Right lobe of liver (tissue), 6 donors: Measurements from ENCODE around the gene IRF2. TPM values are rescaled to one million over a fixed set of nuclear protein-coding genes. Genes with fewer than 3 reads are reported as not detected.
A peak's percentile ranks its signal among the peaks of the same experiment; 100 is the strongest.

Source experiments
- ATAC-seq, 4 donors: fragments of 200-7000 bp; cut with Tn5 transposase; one replicate each; pipeline ENCODE4 v1.9.1; 2020; ENCODE audit warnings: mild to moderate bottlenecking in 4 of 4, moderate library complexity in 4 of 4
- DNase-seq, 3 donors: peaks; one replicate each; pipeline ENCODE4 v3.0.0-alpha.2; 2020
- H3K27ac ChIP-seq, 3 donors: fragments of 200-600 bp; one replicate each; pipeline ENCODE4 v1.8.0; 2022
- H3K27me3 ChIP-seq, 2 donors: fragments of 200-600 bp; one replicate each; pipeline ENCODE4 v1.8.0; 2022
- H3K36me3 ChIP-seq, 4 donors: fragments of 200-600 bp; sonication (generic) in 1 of 4; one replicate each; pipeline versions ENCODE4 v1.5.1 to v1.8.0; 2017 to 2022; ENCODE audit warnings: control low read depth in 1 of 4
- H3K4me1 ChIP-seq, 4 donors: fragments of 200-600 bp; sonication (generic) in 1 of 4; one replicate each; pipeline versions ENCODE4 v1.5.1 to v1.8.0; 2017 to 2022; ENCODE audit warnings: control low read depth in 1 of 4
- H3K4me3 ChIP-seq, 3 donors: fragments of 200-600 bp; one replicate each; pipeline ENCODE4 v1.8.0; 2022
- H3K9me3 ChIP-seq, 4 donors: fragments of 200-600 bp; sonication (generic) in 1 of 4; one replicate each; pipeline versions ENCODE4 v1.5.1 to v1.8.0; 2017 to 2022; ENCODE audit warnings: control low read depth in 1 of 4
- POLR2A ChIP-seq: fragments of 450-650 bp; IDR thresholded peaks from one replicate; pipeline ENCODE4 v1.6.1; 2017; ENCODE audit warnings: antibody characterized with exemption, mild to moderate bottlenecking
- WGBS: methylation state at CpG from one replicate; pipeline ENCODE4 v1.1.6; 2018; ENCODE audit warnings: low coverage, low lambda C conversion rate; ENCODE audit not compliant: insufficient coverage; ENCODE audit errors: missing lambda C conversion rate; 5-methylcytosine and 5-hydroxymethylcytosine counted together
- intact Hi-C, 2 donors: fragments of 100-400 bp; cut with DNase I; formaldehyde crosslinking; loops; one replicate each; pipeline versions ENCODE4 v1.11.2 to v1.14.1; 2022
- total RNA-seq, 6 experiments: library from RNA; depleted of rRNA in 2 of 6; stranded (reverse); fragments of >200 nt in 2 of 6; fragmentation: NEBNext Ultra II Directional in 3 of 6; extraction: Animal tissue kit (Norgen Biotek cat#: 25700) in 3 of 6; gene quantifications; one replicate each; pipeline versions ENCODE4 v1.1.0 to v1.2.4, GENCODE V29; 2016 to 2023
- TF ChIP-seq, protein P1 (sequence below), 4 donors: fragments of 200-600 bp in 3 of 4; fragments of 450-650 bp in 1 of 4; IDR thresholded peaks; one replicate each; pipeline versions ENCODE4 v1.5.1 to v1.8.0; 2016 to 2022; ENCODE audit warnings: antibody characterized with exemption in 4 of 4, mild to moderate bottlenecking in 2 of 4
- donor health status: DM: no; HTN: yes; CAD: no.
- donor health status: DM: no; HTN: no; CAD: no.
- donor health status: DM: no; HTN: no; CAD: no.
- donor health status: DM: no; HTN: yes; CAD: no.
- donor health status: DM: no; HTN: yes; CAD: no.

Gene IRF2
- total RNA-seq, 6 experiments from 2014 or later = 16.9 to 29.0 (median 21.3) TPM

DNA sequence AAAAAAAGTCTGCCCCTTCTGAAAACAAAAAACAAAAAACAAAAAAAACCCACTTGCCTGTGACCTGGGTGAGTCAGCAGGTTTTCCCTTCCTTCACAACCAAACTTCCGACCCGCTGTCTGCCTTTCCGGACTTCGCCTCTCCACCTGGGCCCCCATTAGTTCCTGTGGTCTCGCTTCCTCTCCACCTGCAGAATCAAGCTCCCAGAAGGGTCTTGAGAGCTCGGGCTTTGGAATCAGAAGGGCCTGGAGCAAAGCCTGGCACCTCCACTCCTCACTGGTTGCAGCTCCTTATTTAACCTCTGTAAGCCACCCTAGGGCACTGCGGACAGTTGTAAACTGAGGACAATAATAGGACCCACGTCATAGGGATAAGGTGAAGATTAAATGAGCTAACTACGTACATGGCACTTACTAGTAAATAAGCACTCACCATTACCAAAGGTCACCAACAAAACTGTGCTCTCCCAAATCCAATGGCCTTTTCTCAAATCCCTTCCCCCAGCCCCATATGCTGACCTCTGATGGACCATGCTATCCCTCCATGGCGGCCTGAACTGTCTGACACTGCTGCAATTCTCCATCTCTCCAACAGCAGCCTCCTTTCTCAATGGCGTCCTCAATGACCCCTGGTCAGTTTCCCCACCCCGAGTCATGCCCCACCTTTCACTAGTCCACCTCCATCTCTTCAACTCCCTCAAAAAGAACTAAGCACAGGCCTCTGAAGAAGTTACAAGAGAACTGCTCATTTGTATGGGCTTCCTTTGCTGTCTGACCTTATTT, 64.2 kb downstream of the IRF2 start:
- WGBS = 62% methylated on average over 9 of the region's 12 CpGs
- Histone ChIP-seq H3K27me3 (no peaks in the 10 kb centered on the region), H3K4me1 (no peaks in the 10 kb centered on the region), H3K9me3 (no peaks in the 10 kb centered on the region), H3K4me3 (no peak overlapping the region), H3K36me3 (peaks cover 5 to 51% (median 14%) of the 10 kb centered on the region in 4 donors), H3K27ac (peak overlapping the region in 1 of 3 donors; percentile 18)
- DNase-seq = no peak
- intact Hi-C loops = no loop called here
- peak in 2 of 4 donors; percentile 13 to 14 for ATAC-seq
- no peak for TF ChIP-seq POLR2A
- TF ChIP-seq, protein P1, sequence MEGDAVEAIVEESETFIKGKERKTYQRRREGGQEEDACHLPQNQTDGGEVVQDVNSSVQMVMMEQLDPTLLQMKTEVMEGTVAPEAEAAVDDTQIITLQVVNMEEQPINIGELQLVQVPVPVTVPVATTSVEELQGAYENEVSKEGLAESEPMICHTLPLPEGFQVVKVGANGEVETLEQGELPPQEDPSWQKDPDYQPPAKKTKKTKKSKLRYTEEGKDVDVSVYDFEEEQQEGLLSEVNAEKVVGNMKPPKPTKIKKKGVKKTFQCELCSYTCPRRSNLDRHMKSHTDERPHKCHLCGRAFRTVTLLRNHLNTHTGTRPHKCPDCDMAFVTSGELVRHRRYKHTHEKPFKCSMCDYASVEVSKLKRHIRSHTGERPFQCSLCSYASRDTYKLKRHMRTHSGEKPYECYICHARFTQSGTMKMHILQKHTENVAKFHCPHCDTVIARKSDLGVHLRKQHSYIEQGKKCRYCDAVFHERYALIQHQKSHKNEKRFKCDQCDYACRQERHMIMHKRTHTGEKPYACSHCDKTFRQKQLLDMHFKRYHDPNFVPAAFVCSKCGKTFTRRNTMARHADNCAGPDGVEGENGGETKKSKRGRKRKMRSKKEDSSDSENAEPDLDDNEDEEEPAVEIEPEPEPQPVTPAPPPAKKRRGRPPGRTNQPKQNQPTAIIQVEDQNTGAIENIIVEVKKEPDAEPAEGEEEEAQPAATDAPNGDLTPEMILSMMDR (IDR thresholded peaks at IDR 0.05) = no peak

DNA sequence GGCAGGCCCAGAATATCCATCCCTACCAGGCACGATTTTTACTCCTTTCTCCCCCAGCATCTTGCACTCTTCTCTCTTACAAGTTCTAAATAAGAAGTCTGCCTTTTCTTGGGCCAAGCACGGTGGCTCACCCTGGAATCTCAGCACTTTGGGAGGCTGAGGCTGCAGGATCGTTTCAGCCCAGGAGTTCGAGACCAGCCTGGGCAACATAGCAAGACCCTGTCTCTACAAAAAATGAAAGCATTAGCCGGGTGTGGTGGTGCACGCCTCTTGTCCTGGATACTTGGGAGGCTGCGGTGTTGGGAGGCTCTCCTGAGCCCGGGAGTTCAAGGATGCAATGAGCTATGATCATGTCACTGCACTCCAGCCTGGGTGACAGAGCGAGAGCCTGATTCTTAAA, 64.8 kb downstream of the IRF2 start:
- no peak for DNase-seq
- no peaks in the 10 kb centered on the region for H3K27me3 ChIP-seq
- ATAC-seq = no peak
- no peaks in the 10 kb centered on the region for H3K4me1 ChIP-seq
- no peaks in the 10 kb centered on the region for H3K9me3 ChIP-seq
- no peak for TF ChIP-seq POLR2A
- TF ChIP-seq, protein P1 (IDR thresholded peaks at IDR 0.05) = no peak
- intact Hi-C loops = no loop called here
- no peak overlapping the region for H3K27ac ChIP-seq
- 74% methylated on average over 7 of the region's 9 CpGs for WGBS
- no peak overlapping the region for H3K4me3 ChIP-seq
- H3K36me3 ChIP-seq = peaks cover 5 to 53% (median 12%) of the 10 kb centered on the region in 4 donors

DNA sequence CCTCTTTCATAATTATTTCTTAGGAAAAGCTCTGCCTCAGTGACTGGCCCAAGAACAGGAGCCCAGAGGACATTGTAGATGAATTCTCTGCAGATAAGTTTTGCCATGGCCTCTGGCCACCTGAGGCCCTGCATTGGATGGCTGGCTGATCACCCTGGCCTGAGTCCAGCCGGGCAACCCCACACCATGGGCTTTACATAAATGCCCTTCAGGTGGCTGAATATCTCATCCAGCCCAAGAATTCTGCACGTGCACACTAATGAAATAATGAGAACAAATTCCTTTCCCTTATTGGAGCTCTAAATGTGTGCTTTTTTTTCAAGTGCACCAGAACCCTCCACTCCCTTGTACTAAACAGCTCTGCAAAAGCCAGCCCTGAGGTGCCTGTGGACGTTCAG, 65.7 kb downstream of the IRF2 start:
- no peaks in the 10 kb centered on the region for H3K27me3 ChIP-seq
- no peaks in the 10 kb centered on the region for H3K4me1 ChIP-seq
- intact Hi-C loops = no loop called here
- ATAC-seq (no peak), DNase-seq (no peak)
- no peaks in the 10 kb centered on the region for H3K9me3 ChIP-seq
- H3K36me3 ChIP-seq = peaks cover 5 to 54% (median 12%) of the 10 kb centered on the region in 4 donors
- TF ChIP-seq, protein P1 (IDR thresholded peaks at IDR 0.05) = no peak
- WGBS = 92% methylated on average over 2 of the region's 3 CpGs
- H3K4me3 ChIP-seq = no peak overlapping the region
- no peak overlapping the region for H3K27ac ChIP-seq

DNA sequence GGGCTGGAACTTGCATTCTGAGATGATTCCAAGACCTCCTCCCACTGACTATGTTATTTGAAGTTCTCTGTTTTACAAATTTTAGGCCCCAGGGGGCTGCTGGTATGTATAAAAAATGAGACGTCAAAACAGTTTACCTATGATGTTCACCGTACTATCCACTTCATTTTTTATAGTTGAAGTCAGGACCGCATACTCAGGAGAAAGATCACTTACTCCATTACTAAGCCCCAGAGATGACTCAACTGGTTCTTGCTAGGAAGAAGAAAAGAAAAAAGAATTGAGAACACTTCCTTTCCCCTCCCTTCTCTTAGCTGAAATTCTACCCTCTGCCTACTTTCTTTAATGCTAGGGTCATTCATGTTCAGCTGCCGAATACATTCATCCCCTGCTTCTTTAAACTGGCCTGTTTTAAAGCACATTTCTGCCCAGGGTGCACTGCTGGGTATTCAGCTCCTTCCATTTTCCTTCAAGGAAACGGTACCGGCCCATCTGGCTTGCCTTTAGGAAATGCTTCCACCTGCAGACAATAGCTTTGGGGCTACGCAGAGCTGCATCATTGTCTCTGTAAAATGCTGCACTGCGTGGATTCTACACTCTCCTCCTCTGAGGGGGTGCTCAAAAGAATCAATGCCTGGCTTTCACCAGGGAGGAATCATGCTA, 66.2 kb downstream of the IRF2 start:
- no peaks in the 10 kb centered on the region for H3K9me3 ChIP-seq
- intact Hi-C loops = no loop called here
- DNase-seq = no peak
- peak overlapping the region in 1 of 3 donors; percentile 39 for H3K27ac ChIP-seq
- WGBS = 84% methylated on average over 8 of the region's 8 CpGs
- H3K4me3 ChIP-seq = no peak overlapping the region
- H3K27me3 ChIP-seq = no peaks in the 10 kb centered on the region
- no peak for TF ChIP-seq POLR2A
- TF ChIP-seq, protein P1 (IDR thresholded peaks at IDR 0.05) = no peak
- H3K36me3 ChIP-seq = peaks cover 5 to 57% (median 12%) of the 10 kb centered on the region in 4 donors
- no peak for ATAC-seq
- H3K4me1 ChIP-seq = no peaks in the 10 kb centered on the region
